Cardiac fibroblast (primary cell): Measurements from ENCODE around the gene TBC1D3L.
"Not testable (repeated sequence)": the region's sequence is repeated elsewhere in the genome, so short reads cannot be mapped to it uniquely, and the experiment has no call there.

Experiments
- DNase-seq, 2 donors: peaks; one replicate each; pipeline versions ENCODE4 v3.0.0 to v3.0.0-alpha.2; 2010; ENCODE audit warnings: low read depth in 2 of 2
- H3K4me3 ChIP-seq, 2 donors: replicated peaks in 1 of 2; 1 replicate in 1 of 2; 2 replicates in 1 of 2; pipeline ENCODE4 v1.5.1; 2011; ENCODE audit warnings: low read depth in 2 of 2, low read length in 2 of 2, mild to moderate bottlenecking in 2 of 2, moderate library complexity in 1 of 2

The TBC1D3L gene

GRCh38 chr17:37988960-37989359 lies at the start of gene TBC1D3L:
Gene TBC1D3L, minus strand, starts transcription at chr17:37989060. Its CDS starts 1,540 bp downstream, at chr17:37987520.
- H3K4me3 ChIP-seq, DNase-seq: not testable (repeated sequence)

- H3K4me3 ChIP-seq, DNase-seq: not testable (repeated sequence)
Measured at GRCh38 chr17:38003676-38004075, 14.8 kb upstream of the TBC1D3L start, which contains the start of gene TBC1D3D. Gene TBC1D3D, plus strand, starts transcription at chr17:38003976. Its CDS starts 1,585 bp downstream, at chr17:38005561.
